Stimulated activated CD4-positive, alpha-beta T cell treated with anti-CD3 and anti-CD28 coated beads, Interleukin-2, amount 100 ng/mL, for 48 hours (primary cell): Measurements from ENCODE around the gene TPBGL.
A peak's percentile ranks its signal among the peaks of the same experiment; 100 is the strongest.

Source experiments
- DNase-seq, 2 donors: peaks; one replicate each; pipeline ENCODE4 v3.0.0-alpha.2; 2020

TPBGL gene, protein sequence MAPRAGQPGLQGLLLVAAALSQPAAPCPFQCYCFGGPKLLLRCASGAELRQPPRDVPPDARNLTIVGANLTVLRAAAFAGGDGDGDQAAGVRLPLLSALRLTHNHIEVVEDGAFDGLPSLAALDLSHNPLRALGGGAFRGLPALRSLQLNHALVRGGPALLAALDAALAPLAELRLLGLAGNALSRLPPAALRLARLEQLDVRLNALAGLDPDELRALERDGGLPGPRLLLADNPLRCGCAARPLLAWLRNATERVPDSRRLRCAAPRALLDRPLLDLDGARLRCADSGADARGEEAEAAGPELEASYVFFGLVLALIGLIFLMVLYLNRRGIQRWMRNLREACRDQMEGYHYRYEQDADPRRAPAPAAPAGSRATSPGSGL

DNA sequence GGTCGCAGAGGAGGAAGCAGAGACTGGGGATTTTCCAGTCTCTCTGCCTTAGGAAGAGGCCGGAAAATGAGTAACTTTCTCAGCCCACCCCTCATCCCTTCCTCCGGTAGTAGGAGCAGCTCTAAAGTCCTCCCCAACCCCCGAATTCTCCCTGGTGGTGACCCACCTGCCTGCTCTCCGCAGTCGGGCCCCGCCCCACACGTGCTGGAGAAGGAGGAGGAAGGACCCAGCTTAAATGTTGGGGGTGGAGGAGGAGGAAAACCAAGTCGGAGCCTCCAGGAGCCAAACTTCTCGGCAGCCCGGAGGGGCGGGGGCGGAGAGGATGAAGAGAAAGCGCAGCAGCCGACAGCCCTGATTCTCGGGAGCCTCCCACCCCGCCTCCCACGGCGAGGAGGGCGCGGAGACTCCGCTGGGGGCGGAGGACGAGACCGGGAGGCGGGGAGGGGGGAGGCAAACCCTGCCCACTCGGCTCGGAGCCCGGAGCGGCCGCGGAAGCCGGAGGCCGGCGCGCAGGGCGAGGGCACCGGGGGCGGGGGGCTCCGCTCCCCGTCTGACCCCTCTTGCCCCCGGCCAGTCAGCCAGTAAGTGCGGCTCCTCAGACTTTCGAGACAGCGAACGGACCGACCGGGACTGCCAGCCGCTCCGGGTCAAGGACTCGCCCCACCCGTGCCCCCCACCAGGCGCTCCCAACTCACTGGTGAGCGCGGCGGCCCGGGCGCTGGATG lies at the start of gene TPBGL:
Gene TPBGL (plus strand): TSS at position 464 of the 725 bp plus-strand sequence. CDS start 276 bp downstream, outside the sequence.
- no peak for DNase-seq

DNA sequence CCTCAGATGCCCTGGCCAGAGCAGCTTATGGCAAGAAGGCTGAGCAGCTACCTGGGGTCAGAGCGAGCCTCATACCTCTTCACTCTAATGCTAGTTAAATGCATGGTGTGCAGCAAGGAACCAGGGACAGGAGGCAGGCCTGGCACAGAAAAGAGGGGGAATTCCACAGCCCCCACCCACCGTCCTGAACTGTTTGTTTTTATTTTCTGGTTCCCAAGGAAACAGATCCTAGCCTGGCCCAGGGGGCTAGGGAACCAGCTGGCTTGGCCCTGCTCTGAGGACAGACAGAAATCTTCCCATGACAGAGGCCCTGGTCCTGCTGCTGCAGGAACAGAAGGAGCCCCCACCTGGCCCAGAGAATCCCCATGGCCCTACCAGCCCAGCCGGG lies 49.2 kb upstream of the TPBGL start:
- no peak for DNase-seq

DNA sequence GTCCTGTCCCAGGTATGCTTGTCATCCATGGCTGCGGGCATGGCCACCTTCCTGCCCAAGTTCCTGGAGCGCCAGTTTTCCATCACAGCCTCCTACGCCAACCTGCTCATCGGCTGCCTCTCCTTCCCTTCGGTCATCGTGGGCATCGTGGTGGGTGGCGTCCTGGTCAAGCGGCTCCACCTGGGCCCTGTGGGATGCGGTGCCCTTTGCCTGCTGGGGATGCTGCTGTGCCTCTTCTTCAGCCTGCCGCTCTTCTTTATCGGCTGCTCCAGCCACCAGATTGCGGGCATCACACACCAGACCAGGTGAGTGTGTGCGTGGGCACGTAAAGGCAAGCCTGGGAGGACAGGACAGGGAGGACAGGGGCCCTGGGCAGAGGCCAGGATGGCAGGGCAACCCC lies 47.3 kb upstream of the TPBGL start:
- DNase-seq: no peak

DNA sequence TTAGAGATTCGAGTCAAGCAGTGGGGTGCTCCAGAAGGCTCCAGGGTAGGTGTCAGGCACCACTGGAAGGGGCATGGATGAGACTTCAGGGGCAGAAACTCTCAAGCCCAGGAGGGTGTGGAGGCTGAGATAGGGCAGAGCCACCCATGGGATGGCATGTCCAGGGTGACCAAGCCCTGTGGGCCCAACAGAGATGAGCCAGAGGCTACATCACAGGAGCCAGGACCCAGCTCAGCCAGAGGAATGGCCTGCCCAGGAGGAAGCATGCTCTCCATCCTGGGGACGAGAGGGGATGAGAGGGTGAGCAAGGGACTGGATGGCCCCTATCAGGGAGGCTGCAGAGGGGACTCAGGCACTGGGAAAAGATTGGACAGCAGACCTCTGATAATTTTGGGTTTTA lies 46.9 kb upstream of the TPBGL start:
- no peak for DNase-seq

DNA sequence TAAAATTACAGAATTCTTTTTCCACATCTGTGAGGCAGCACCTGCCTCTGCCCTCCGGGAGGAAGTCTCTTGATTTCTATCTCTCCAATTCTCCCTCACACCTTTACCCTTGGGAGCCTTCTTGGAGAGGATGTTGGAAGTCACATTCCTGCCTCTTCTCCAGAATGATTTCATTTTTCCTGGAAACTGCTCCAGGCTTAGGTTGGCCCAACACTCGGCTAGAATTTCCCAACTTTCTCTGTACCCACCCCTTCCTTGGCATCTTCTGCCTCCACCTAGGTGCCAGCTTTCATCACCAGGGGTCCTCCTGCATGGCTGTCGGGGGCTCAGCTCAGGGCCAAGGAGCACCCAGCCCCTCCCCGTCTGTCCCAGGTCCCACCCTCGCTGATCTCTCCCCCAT lies 46.4 kb upstream of the TPBGL start:
- DNase-seq: no peak

DNA sequence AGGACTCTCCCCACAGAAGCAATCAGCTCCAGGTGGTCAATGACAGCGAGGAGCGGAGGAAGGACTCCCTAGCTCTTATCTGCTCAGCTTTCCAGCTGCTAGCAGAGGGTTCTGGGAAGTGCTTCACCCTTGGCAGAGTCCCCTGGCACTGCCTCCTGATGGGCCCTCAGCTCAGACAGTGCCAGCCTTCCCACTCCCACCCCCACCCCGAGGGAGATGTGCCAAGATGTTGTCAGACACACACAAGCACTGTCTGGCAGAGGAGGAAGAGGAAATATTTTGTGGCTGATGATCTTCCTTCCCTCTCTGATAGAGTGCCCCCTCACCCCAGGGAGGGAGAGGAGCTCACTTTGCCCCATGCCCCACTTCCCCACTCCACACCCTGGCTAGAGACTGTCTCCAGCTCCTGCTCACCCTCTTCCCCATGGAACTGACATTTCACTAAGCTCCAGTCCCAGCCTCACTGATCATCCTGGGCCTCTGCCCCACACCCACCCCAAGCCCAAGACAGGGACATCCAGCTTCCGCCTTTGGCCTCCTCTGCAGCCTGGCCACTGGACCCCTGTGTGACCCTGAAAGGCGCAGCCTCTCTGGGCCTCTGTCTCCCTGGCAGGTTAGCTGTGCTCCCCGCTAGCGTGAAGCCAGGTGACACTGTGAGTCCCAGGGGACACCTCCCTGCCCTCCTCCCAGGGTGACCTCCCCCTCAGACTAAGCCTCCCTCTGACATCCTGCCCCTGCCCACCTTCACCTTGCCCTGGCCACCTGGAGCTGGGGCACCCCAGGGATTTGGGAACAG lies 45.2 kb upstream of the TPBGL start:
- no peak for DNase-seq

DNA sequence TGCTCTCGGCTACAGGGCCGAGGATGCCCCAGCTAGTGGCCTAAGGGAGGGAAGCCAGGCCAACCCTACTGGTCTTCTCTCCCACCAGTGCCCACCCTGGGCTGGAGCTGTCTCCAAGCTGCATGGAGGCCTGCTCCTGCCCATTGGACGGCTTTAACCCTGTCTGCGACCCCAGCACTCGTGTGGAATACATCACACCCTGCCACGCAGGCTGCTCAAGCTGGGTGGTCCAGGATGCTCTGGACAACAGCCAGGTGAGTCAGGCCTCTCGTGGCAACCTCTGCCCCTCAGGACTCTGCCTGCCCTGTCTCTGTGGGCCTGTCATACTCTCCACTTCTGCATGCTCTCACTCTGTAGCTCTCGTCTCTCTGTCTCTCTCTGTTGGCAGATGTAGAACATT lies 44.1 kb upstream of the TPBGL start:
- no peak for DNase-seq

DNA sequence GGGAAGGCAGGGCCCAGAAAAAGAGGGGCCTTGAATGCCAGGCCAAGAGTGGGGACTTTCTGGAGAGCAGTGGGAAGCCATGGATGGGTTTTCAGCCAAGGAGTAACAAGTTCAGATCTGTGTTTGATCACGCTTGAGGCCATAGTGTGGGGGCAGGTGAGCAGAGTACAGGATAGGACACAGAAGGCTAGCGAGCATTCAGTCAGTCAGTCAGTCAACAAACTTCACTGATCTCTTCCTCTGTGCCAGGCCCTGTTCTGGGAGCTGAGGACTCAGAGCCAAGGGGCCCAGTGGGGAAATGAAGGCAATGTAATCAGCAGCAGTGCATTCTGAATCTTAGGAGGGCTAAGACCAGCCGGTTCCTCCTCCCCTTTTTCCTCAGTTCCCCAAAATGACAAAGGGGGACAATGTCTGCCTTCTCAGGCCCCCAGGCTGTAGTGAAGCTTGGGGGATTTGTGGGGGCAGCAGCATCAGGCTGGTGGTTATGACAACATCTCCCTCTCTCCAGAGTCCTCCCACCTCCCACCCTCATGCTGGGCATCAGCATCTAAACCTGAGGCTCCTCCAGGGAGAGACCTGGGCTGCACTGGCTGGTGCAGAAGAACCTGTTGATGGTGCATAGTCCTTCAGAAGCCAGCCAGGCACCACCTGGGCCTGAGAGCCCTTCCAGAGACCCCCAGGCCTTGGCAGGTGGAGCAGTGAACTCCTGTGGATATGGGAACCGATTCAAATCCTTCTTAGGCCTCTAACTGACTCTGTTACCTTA lies 42.9 kb upstream of the TPBGL start:
- no peak for DNase-seq

DNA sequence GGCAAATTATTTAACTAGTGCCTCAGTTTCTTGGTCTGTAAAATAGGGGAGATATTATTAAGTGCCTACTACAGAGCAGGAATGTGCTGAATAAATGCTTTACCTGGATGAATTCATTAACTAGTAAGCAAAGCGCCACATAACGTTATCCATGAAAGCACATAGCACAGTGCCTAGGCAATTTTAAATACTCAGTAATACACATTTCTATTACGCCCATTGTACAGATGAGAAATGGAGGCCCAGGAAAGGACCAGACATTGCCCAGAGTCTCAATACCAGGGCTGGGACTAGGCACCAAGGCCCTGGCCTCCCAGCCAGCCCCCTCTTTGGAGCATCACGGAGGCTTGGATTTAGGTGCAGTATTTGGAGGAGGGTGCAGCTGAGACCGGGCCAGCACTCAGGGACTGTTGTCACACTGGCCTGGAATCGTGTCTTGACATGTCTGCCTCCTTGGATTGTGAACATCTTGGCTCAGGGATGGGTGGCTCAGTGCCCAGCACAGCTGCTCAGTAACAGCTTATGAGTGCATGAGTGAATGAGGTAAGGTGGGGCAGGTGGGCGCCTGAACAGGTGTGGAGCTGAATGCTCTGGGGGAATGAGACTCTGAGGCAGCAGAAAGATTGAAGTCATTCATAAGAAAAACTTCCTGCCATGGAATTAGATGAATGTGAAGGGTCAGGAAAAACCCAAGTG lies 42.1 kb upstream of the TPBGL start:
- DNase-seq: no peak

DNA sequence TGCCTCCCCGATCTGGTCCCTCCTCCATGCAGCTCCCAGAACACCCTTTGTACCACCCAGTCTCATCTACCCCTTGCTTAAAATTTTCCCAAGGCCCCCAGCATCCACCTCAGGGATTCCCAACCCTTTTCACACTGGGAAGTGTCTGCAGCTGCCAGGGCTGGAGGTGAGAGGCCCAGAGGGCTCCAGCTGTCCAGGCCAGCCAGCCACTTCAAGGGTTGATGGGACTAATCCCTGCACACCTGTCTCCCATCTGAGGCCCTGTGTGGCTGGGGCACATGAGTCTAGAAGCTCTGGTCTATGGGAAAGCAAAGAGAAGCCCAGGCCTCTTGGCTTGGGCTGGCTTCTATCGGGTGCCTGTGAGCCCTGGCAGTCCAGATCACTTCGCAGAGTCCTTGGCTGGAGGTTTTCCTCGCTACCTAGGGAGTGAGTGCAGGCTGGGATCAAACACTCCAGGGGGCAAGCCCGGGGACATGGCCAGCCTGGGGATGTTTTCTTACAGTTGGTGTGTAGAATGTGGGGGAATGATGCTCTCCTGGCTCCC lies 41.1 kb upstream of the TPBGL start:
- no peak for DNase-seq

DNA sequence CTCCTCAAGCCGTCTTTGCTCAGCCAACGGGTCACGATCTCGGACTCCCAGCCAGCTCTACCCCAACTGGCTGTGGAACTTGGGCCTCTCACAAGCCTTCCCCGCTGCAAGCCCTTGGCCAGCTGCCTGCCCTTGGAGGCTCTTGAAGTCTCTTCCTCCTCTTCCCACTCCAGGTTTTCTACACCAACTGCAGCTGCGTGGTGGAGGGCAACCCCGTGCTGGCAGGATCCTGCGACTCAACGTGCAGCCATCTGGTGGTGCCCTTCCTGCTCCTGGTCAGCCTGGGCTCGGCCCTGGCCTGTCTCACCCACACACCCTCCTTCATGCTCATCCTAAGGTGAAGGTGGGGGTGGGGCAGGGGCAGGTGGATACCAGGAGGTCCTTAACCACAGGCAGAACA lies 40.5 kb upstream of the TPBGL start:
- DNase-seq: no peak

DNA sequence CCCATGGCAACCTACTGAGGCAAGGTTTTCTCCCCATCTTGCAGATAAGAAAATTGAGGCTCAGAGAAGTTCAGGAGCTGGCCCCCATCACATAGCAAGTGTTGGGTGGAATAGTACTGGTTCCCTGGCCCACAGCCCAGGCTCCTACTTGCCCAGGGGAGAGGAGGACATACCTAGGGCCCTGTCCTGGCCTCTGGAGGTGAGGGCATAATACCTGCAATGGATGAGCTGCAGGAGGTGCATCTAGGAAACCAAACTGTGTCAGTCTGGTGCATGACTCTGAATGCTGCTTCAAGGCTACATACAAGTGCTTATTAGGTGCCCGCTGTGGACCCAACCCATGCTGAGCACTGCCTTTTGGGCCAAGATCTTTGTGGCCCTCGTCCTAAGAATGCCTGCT lies 40.0 kb upstream of the TPBGL start:
- no peak for DNase-seq

DNA sequence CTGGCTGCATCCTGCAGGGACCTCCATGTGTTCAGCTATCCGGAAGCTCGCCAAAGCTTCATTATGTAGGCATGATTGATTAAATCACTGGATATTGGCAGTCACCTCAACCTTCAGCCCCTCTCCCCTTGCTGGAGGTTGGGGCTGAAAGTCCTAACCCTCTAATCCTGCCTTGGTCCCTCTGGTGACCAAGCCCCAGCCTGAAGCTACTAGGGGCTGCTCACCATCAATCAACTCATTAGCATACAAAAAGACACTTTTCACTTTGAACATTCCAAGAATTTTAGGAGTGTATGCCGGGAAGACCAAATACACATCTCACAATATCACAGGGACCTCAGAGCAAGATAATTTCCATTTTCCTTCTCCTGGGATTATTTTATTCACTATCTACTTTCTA lies 38.8 kb upstream of the TPBGL start:
- no peak for DNase-seq

DNA sequence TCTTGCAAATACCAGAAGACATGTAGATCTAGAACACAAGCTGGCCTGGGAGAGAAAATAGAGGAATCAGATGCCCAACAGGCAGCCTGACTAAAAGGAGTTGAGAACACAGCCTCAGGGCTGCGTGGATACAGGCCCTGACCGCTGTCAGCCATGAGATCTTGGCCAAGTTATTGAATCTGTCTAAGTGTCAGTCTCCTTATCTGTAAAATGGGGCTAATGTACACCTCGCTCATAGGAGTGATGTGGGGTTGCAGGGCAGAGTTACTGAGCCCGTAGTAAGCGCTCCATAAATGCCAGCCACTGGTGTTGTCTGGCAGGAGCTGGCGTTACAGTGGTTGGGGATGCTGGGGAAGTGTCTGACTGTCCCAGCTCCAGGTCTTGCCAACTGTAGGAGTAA lies 38.4 kb upstream of the TPBGL start:
- no peak for DNase-seq

DNA sequence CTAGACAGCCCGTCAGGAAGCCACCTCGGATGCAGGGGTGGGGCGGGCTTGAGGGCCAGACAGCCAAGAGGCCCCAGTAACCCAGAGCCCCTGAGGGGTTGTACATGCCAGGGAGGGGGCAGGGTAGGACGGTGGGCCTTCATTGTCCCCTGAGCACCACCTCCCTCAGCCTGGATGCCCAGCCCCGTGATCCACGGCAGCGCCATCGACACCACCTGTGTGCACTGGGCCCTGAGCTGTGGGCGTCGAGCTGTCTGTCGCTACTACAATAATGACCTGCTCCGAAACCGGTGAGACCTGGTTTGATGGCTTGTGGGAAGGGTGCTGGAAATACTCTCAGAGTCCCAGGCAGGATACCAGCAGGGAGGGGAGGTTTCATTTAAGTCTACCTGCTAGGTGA lies 37.4 kb upstream of the TPBGL start:
- DNase-seq: no peak

DNA sequence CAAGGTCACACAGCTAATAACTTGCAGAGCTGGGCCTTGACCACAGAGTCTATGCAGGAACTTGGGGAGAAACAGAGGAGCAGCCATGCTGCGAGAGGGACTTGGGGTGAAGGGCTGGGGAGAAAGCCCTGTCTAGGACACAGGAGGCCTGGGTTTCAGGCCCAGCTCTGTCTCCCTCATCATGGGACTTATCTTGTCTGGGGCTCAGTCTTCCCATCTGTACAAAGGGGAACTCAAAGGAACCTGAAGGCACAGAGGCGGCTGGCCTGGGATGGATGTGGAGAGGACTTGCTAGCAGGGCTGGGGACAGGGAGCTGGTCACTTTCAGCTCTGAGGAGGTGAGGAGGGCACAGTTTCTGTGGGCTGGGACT lies 36.9 kb upstream of the TPBGL start:
- DNase-seq: no peak

DNA sequence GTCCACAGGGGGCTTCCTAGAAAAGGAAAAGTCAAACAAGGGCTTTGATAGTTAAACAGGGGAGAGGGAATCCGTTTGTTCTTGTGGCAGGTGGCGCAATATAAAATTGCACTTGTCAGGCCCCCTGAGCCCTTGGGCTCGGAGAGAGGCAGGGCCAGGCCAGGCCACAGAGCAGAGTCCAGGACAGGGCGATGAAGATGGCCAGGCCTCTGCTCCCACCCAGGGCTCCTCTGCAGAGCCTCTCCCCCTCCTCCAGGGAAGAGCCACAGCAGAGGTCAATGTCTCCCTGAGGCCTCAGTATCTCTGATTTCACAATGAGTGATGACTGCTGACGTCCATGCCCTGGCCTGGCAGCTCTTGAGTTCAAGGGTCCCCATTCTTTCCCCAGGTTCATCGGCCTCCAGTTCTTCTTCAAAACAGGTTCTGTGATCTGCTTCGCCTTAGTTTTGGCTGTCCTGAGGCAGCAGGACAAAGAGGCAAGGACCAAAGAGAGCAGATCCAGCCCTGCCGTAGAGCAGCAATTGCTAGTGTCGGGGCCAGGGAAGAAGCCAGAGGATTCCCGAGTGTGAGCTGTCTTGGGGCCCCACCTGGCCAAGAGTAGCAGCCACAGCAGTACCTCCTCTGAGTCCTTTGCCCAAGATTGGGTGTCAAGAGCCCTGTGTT lies 36.4 kb upstream of the TPBGL start:
- DNase-seq: no peak

DNA sequence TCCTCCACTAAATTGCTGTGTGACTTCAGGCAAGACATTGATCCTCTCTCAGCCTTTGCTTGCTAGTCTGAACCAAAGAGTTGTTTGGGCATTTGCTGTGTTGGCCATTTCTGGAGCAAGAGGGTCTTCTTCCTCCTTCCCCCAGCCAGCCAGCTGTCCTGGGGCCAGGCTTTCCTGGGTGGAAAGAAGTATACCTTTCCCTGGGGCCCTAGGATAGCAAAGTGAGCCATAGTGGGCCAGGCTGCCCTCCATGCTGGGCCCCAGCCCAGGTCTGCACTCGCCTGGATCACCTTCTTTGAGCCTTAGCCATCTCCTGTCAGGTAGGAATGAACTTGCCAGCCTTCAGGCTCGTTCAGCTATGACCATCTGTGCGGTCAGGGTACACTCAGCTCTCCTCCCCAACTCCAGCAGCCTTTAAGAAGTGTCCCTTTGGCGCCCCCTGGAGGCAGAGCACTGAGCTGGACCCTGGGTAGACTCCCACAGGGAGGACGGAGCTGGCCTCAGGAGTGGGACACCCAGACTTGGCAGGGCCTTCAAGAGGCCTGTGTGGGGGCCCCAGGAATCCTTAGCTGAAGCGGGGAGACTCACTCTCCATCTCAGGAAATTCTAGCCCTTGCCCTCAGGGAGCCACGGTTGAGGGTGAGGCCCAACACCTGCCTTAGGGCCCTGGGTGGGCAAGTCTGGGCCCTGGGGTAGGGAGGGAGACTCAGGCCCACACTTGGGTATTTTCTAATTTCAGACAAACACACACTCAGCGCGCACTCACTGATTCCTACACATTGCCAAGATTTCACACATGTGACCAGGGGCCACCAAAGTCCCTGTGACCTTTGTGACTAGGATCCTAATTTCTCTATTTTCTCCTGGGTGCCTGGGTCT lies 35.6 kb upstream of the TPBGL start:
- peak; percentile 87 to 89 for DNase-seq

DNA sequence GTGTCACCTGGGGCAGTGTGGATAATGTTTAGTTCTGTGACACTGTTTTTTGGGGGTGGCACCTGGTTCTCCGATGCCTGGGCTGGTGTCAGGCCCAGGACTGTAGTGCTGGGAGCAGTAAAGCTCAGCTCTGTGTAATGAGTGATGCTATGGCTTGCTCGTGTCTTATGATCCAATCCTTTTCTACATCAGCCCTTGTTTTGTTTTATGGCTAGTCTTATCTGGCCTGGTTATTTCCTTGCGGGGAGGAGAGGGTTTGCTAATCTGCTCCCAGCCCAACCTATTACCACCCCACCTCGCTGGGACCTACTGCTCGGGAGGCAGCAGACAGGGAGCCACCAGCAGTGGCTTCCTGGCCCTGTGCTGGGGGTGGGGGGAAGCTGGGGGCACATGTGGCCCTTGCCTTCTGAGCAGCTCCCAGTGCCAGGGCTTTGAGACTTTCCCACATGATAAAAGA lies 35.0 kb upstream of the TPBGL start:
- no peak for DNase-seq

DNA sequence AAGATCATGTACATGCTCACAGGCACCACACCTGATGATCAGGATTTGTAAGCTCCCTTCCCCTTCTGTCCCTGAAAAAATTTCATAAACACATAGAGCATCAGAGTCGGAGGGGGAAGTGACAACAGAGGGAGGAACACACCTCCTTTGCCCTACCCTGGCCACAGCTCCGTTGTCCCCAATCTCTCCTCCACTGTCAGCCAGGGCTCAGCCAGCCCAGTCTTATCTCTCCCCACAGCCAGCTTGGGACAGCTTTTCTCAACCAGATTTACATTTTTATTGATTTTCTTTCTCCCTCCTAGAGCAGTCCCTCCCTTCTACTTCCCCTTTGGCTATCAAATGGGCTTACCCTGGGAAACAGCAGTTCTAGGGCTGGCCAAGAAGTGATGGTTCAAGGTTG lies 32.1 kb upstream of the TPBGL start:
- DNase-seq: no peak
